Astrocyte (in vitro differentiated cells and primary cell): ENCODE data around the gene OSGEP.

ENCODE experiments used
- CTCF ChIP-seq: IDR thresholded peaks from 2 replicates; pipeline ENCODE4 v1.5.1; 2011; ENCODE audit warnings: low read depth, mild to moderate bottlenecking, inconsistent platforms, low read length, moderate library complexity; ENCODE audit not compliant: insufficient read depth
- EZH2 ChIP-seq: IDR thresholded peaks from 2 replicates; pipeline ENCODE4 v1.6.1; 2012; ENCODE audit warnings: mild to moderate bottlenecking, low read length, inconsistent platforms; ENCODE audit not compliant: insufficient read depth

- TF ChIP-seq CTCF (no peak), EZH2 (no peak)
Measured at GRCh38 chr14:20460458-20461224, 6.0 kb upstream of the OSGEP start.
